CD14-positive monocyte (primary cell): ENCODE results near the gene EIF2S1. TPM values are rescaled to one million over a fixed set of nuclear protein-coding genes. Genes with fewer than 3 reads are reported as not detected.
"Not testable (repeated sequence)": the region's sequence is repeated elsewhere in the genome, so short reads cannot be mapped to it uniquely, and the experiment has no call there.

Source experiments
- DNase-seq, 3 donors: peaks; one replicate each; pipeline ENCODE4 v3.0.0-alpha.2; 2011 to 2022
- H2AFZ ChIP-seq: 2 replicates; pipeline ENCODE4 v1.6.0; 2012; ENCODE audit warnings: mild to moderate bottlenecking, low read depth, low read length, inconsistent platforms; ENCODE audit not compliant: insufficient read depth, poor library complexity, severe bottlenecking
- H3K27ac ChIP-seq, 2 donors: 1 replicate in 1 of 2; 2 replicates in 1 of 2; pipeline ENCODE4 v1.5.1; 2012 to 2013; ENCODE audit warnings: low read length in 2 of 2, control low read depth in 1 of 2, inconsistent platforms in 1 of 2, low read depth in 1 of 2, mild to moderate bottlenecking in 1 of 2
- H3K27me3 ChIP-seq, 2 donors: one replicate each; pipeline versions ENCODE4 v1.6.0 to v1.6.1; 2011 to 2013; ENCODE audit warnings: low read length in 2 of 2; ENCODE audit not compliant: control insufficient read depth in 2 of 2, insufficient read depth in 2 of 2
- H3K36me3 ChIP-seq, 2 donors: replicated peaks in 1 of 2; 1 replicate in 1 of 2; 2 replicates in 1 of 2; pipeline versions ENCODE4 v1.5.1 to v1.6.1; 2012 to 2013; ENCODE audit warnings: low read length in 2 of 2, control low read depth in 1 of 2, inconsistent platforms in 1 of 2, mild to moderate bottlenecking in 1 of 2; ENCODE audit not compliant: insufficient read depth in 2 of 2, control insufficient read depth in 1 of 2
- H3K4me1 ChIP-seq, 2 donors: 1 replicate in 1 of 2; 2 replicates in 1 of 2; pipeline versions ENCODE4 v1.5.1 to v1.6.1; 2012 to 2013; ENCODE audit warnings: low read length in 2 of 2, control low read depth in 1 of 2, inconsistent platforms in 1 of 2, mild to moderate bottlenecking in 1 of 2, moderate library complexity in 1 of 2; ENCODE audit not compliant: insufficient read depth in 2 of 2, control insufficient read depth in 1 of 2
- H3K4me2 ChIP-seq: replicated peaks from 2 replicates; pipeline ENCODE3; 2012; ENCODE audit warnings: low read length, moderate library complexity, mild to moderate bottlenecking; ENCODE audit not compliant: poor library complexity, severe bottlenecking; ENCODE audit errors: extremely low read depth
- H3K4me3 ChIP-seq, 3 experiments: fragments of 200-600 bp in 1 of 3; sonication (generic) in 1 of 3; replicated peaks in 1 of 3; 1 replicate in 2 of 3; 2 replicates in 1 of 3; pipeline ENCODE4 v1.5.1; 2011 to 2013; ENCODE audit warnings: low read length in 3 of 3, mild to moderate bottlenecking in 3 of 3, control low read depth in 2 of 3, low read depth in 2 of 3, inconsistent platforms in 1 of 3, moderate library complexity in 1 of 3
- H3K79me2 ChIP-seq: 2 replicates; pipeline ENCODE4 v1.6.0; 2012; ENCODE audit warnings: mild to moderate bottlenecking, control low read depth, inconsistent platforms, low read length, moderate library complexity; ENCODE audit not compliant: insufficient read depth
- H3K9ac ChIP-seq: 2 replicates; pipeline ENCODE4 v1.6.0; 2017; ENCODE audit warnings: low read length, mild to moderate bottlenecking; ENCODE audit not compliant: insufficient read depth, poor library complexity, severe bottlenecking
- H3K9me3 ChIP-seq, 2 donors: replicated peaks in 1 of 2; 1 replicate in 1 of 2; 2 replicates in 1 of 2; pipeline versions ENCODE4 v1.5.1 to v1.6.1; 2012 to 2013; ENCODE audit warnings: low read length in 2 of 2, control low read depth in 1 of 2; ENCODE audit not compliant: control insufficient read depth in 1 of 2, insufficient read depth in 1 of 2
- H4K20me1 ChIP-seq: 2 replicates; pipeline ENCODE4 v1.6.0; 2012; ENCODE audit warnings: mild to moderate bottlenecking, low read length, control low read depth, moderate library complexity; ENCODE audit not compliant: insufficient read depth
- H3K27ac Mint-ChIP-seq, 7 donors: one replicate each; pipeline ENCODE4 v1.8.0; 2020; ENCODE audit warnings: mild to moderate bottlenecking in 7 of 7, mixed read lengths in 7 of 7, moderate library complexity in 6 of 7, inconsistent platforms in 2 of 7
- H3K27me3 Mint-ChIP-seq, 3 donors: one replicate each; pipeline ENCODE4 v1.8.0; 2021 to 2022; ENCODE audit warnings: low read depth in 3 of 3, mild to moderate bottlenecking in 3 of 3, mixed read lengths in 3 of 3, moderate library complexity in 3 of 3, inconsistent platforms in 1 of 3
- H3K36me3 Mint-ChIP-seq, 2 donors: one replicate each; pipeline ENCODE4 v1.8.0; 2020; ENCODE audit warnings: mixed read lengths in 2 of 2, inconsistent platforms in 1 of 2, mild to moderate bottlenecking in 1 of 2
- H3K4me1 Mint-ChIP-seq: one replicate; pipeline ENCODE4 v1.8.0; 2020; ENCODE audit warnings: mild to moderate bottlenecking, mixed read lengths
- H3K4me3 Mint-ChIP-seq, 2 donors: one replicate each; pipeline ENCODE4 v1.8.0; 2020; ENCODE audit warnings: mild to moderate bottlenecking in 2 of 2, mixed read lengths in 2 of 2, moderate library complexity in 1 of 2
- H3K9me3 Mint-ChIP-seq, 7 donors: one replicate each; pipeline ENCODE4 v1.8.0; 2020 to 2022; ENCODE audit warnings: mixed read lengths in 7 of 7, mild to moderate bottlenecking in 6 of 7, moderate library complexity in 6 of 7, inconsistent platforms in 2 of 7
- CTCF ChIP-seq: fragments of 200-600 bp; IDR thresholded peaks from one replicate; pipeline ENCODE4 v1.8.0; 2022; ENCODE audit warnings: antibody characterized with exemption, mild to moderate bottlenecking
- WGBS: methylation state at CpG from one replicate; pipeline ENCODE4 v1.1.5; 2013; ENCODE audit warnings: missing lambda C conversion rate; ENCODE audit not compliant: insufficient coverage; 5-methylcytosine and 5-hydroxymethylcytosine counted together
- intact Hi-C, 2 donors: fragments of 100-400 bp; cut with micrococcal nuclease; formaldehyde crosslinking; loops; one replicate each; pipeline versions ENCODE4 v1.15.0 to v1.15.1; 2023
- polyA plus RNA-seq, 3 donors: library from polyadenylated mRNA; depleted of rRNA in 1 of 3; unstranded in 2 of 3; stranded (reverse) in 1 of 3; fragments of 300-500 nt in 2 of 3; fragments of >200 nt in 1 of 3; fragmentation: Illumina TruSeq in 2 of 3; gene quantifications; 1 replicate in 2 of 3; 2 replicates in 1 of 3; pipeline ENCODE4 v1.2.3, GENCODE V29; 2012 to 2021

EIF2S1 gene
- polyA plus RNA-seq, 3 donors = 21.9 to 111 (median 110) TPM

GRCh38 chr14:67319142-67319541 is 41.0 kb upstream of the EIF2S1 start:
- Mint-ChIP-seq H3K4me3 (no peak overlapping the region), H3K36me3 (peaks cover 23 to 36% of the 10 kb centered on the region in 2 donors), H3K27ac (no peak overlapping the region), H3K9me3 (peaks cover 0 to 3% (median 0%) of the 10 kb centered on the region in 7 donors), H3K27me3 (no peaks in the 10 kb centered on the region), H3K4me1 (peaks cover 4% of the 10 kb centered on the region)
- H3K4me3 ChIP-seq = no peak overlapping the region
- no peak overlapping the region for H3K4me2 ChIP-seq
- H4K20me1 ChIP-seq = no peaks in the 10 kb centered on the region
- no peak overlapping the region for H2AFZ ChIP-seq
- intact Hi-C loops = no loop called here
- peaks cover 7 to 20% of the 10 kb centered on the region in 2 donors for H3K36me3 ChIP-seq
- H3K79me2 ChIP-seq = no peaks in the 10 kb centered on the region
- no peak overlapping the region for H3K9ac ChIP-seq
- H3K27ac ChIP-seq = no peak overlapping the region
- no peak for TF ChIP-seq CTCF
- H3K9me3 ChIP-seq = no peaks in the 10 kb centered on the region
- no peak for DNase-seq
- H3K4me1 ChIP-seq = no peaks in the 10 kb centered on the region
- H3K27me3 ChIP-seq = no peaks in the 10 kb centered on the region

GRCh38 chr14:67329666-67330065 is 30.5 kb upstream of the EIF2S1 start:
- H3K4me2 ChIP-seq, H3K27me3 Mint-ChIP-seq, H4K20me1 ChIP-seq, H3K27ac Mint-ChIP-seq, DNase-seq, H3K27ac ChIP-seq, H3K4me3 Mint-ChIP-seq, H3K27me3 ChIP-seq, H3K4me1 Mint-ChIP-seq, H2AFZ ChIP-seq, H3K9me3 Mint-ChIP-seq, intact Hi-C loops, H3K9ac ChIP-seq, H3K79me2 ChIP-seq, H3K4me1 ChIP-seq, H3K9me3 ChIP-seq, H3K4me3 ChIP-seq: not testable (repeated sequence)
- H3K36me3 ChIP-seq = peaks cover 44 to 49% of the 10 kb centered on the region in 2 donors
- WGBS = 100% methylated on average over 1 of the region's 4 CpGs
- H3K36me3 Mint-ChIP-seq = peaks cover 51 to 68% of the 10 kb centered on the region in 2 donors
